Mesodermal cell (in vitro differentiated cells): Measurements from ENCODE around the gene NRDC.
"Not testable (repeated sequence)": the region's sequence is repeated elsewhere in the genome, so short reads cannot be mapped to it uniquely, and the experiment has no call there.

Experiments used
- H3K27ac ChIP-seq: 2 replicates; pipeline ENCODE4 v1.7.0; 2013; ENCODE audit warnings: mild to moderate bottlenecking, low read depth, low read length, moderate library complexity; ENCODE audit not compliant: severe bottlenecking
- H3K36me3 ChIP-seq: 2 replicates; pipeline ENCODE4 v1.7.1; 2013; ENCODE audit warnings: mild to moderate bottlenecking, low read length, moderate library complexity; ENCODE audit not compliant: control insufficient read depth, insufficient read depth
- H3K4me1 ChIP-seq: one replicate; pipeline ENCODE4 v1.7.1; 2013; ENCODE audit warnings: mild to moderate bottlenecking, low read length; ENCODE audit not compliant: insufficient read depth, control insufficient read depth, poor library complexity, severe bottlenecking
- H3K4me3 ChIP-seq: 2 replicates; pipeline ENCODE4 v1.7.0; 2013; ENCODE audit warnings: low read length, control low read depth, mild to moderate bottlenecking; ENCODE audit not compliant: insufficient read depth, poor library complexity, severe bottlenecking; ENCODE audit errors: extremely low read depth
- H3K9me3 ChIP-seq: 2 replicates; pipeline ENCODE4 v1.7.1; 2013; ENCODE audit warnings: mild to moderate bottlenecking, low read length, moderate library complexity; ENCODE audit not compliant: control insufficient read depth
- WGBS, 2 experiments: methylation state at CpG; one replicate each; pipeline ENCODE4 v1.1.5; 2013; ENCODE audit warnings: missing lambda C conversion rate in 2 of 2; ENCODE audit not compliant: insufficient coverage in 2 of 2; 5-methylcytosine and 5-hydroxymethylcytosine counted together

The NRDC gene

DNA sequence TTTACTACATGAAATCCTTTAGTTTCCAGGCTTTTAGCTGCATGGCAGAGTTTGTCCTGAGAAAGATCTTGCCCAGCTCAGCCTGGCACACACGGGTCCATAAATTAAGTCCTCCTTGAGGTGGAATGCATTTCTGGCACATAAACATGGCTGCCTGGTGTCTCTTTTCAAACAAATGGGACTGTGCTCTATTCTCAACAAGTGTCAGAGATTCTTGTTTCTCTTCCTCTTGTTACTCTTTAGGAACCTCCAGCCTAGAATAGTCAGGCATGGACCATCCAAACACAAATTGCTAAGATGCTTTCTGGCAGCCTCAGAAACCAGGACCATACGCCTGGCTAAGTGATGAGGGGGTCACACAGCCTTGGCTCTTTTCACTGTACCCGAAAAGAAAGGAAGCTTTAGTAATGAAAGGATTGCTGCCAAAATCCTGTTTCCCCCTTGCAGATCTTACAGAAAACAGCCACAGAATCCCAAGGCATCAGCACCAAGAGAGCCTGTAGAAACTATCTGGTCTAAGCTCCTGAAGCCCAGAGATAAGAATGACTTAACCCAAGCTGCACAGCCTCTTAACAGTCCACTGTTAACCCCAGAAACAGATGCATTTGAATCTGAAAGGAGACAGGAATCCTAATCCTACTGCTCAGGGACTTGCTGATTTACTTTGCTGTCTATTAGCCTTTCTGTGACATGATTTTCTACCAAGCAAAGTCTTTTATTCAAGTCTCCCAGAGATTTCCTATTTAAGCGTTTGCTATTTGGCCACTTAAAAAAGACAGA, 31.9 kb upstream of the NRDC start:
- Histone ChIP-seq H3K27ac (no peak overlapping the region), H3K9me3 (no peaks in the 10 kb centered on the region), H3K36me3 (no peaks in the 10 kb centered on the region), H3K4me3 (no peak overlapping the region), H3K4me1 (no peaks in the 10 kb centered on the region)
- 81 to 85% methylated on average over 1 to 2 of the region's 4 CpGs for WGBS, 2 experiments

DNA sequence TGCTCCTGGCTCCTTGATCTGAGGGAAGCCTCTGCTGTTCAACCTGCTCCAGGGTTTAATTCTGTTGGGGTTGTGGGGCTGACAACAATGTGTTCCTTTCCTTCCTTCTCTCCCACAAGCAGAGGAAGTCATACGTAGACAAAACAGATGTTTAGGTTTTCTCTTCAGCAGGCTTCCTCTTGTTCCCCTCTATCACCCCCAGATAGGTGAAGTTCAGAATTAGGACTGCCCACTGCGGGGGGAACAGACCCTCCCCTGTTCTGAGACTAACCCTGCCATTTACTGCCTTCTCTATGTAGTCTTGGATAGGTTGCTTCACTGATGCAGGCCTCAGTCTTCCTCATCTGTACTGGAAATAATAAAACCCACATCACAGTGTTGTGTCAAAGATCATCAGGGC, 30.0 kb upstream of the NRDC start:
- H3K4me3 ChIP-seq, result no peak overlapping the region
- H3K4me1 ChIP-seq, result no peaks in the 10 kb centered on the region
- H3K27ac ChIP-seq, result no peak overlapping the region
- WGBS, 2 experiments, result 83 to 86% methylated on average over 1 of the region's 2 CpGs
- no peaks in the 10 kb centered on the region for H3K36me3 ChIP-seq
- H3K9me3 ChIP-seq, result no peaks in the 10 kb centered on the region

DNA sequence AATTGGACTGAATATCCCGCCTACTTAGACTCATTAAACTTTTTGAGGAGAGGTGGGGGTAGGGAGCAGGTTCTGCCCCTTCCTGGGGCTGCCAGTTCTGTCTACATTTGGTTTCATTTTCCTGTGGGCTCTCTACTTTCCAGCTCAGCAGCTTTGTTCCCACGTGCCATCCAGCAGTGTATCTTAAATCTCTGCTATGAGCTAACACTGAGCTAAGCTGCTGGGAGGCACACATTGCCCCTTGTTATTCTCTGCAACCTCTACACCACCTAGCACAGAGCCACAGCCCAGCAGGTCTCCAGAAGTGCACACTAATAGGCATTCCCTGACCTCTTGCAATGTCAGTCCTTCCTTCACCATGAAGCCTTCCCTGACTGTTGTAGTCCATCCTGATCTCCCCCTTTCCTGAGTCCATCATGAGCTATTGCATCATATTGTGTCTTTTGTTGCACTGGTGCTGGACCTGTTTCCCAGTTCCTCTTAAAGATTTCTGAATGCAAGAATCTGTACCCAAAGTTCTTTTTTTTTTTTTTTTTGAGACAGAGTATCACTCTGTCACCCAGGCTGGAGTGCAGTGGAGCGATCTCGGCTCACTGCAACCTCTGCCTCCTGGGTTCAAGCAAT, 28.7 kb upstream of the NRDC start:
- Histone ChIP-seq H3K4me3 (no peak overlapping the region), H3K9me3 (no peaks in the 10 kb centered on the region), H3K27ac (no peak overlapping the region), H3K4me1 (no peaks in the 10 kb centered on the region), H3K36me3 (no peaks in the 10 kb centered on the region)
- WGBS, 2 experiments, result 82 to 93% methylated on average over 1 to 2 of the region's 4 CpGs

GRCh38 chr1:51906306-51907078, 28.0 kb upstream of the NRDC start:
- no CpG with 5 or more reads among the region's 4 CpGs for WGBS, 2 experiments
- H3K4me3 ChIP-seq, result no peak overlapping the region
- no peaks in the 10 kb centered on the region for H3K4me1 ChIP-seq
- no peaks in the 10 kb centered on the region for H3K36me3 ChIP-seq
- H3K9me3 ChIP-seq, result no peaks in the 10 kb centered on the region
- no peak overlapping the region for H3K27ac ChIP-seq

- WGBS, 2 experiments, result 75 to 89% methylated on average over 4 of the region's 5 CpGs
- Histone ChIP-seq H3K27ac (no peak overlapping the region), H3K9me3 (no peaks in the 10 kb centered on the region), H3K36me3 (no peaks in the 10 kb centered on the region), H3K4me3 (no peak overlapping the region), H3K4me1 (peaks cover 11% of the 10 kb centered on the region)
These were observed 23.9 kb upstream of the NRDC start for GRCh38 chr1:51902456-51902855.

- H3K4me1 ChIP-seq, result peaks cover 15% of the 10 kb centered on the region
- 100% methylated on average over 1 of the region's 4 CpGs; no CpG with 5 or more reads in 1 of the 2 experiments for WGBS, 2 experiments
These were observed 22.6 kb upstream of the NRDC start for GRCh38 chr1:51901151-51901550.

GRCh38 chr1:51899022-51899421, 20.5 kb upstream of the NRDC start:
- no peaks in the 10 kb centered on the region for H3K9me3 ChIP-seq
- 94 to 95% methylated on average over 6 of the region's 10 CpGs for WGBS, 2 experiments
- H3K36me3 ChIP-seq, result no peaks in the 10 kb centered on the region

More at GRCh38 chr1:51901151-51901550, 22.6 kb upstream of the NRDC start:
- no peaks in the 10 kb centered on the region for H3K9me3 ChIP-seq
- no peak overlapping the region for H3K27ac ChIP-seq
- no peak overlapping the region for H3K4me3 ChIP-seq
- no peaks in the 10 kb centered on the region for H3K36me3 ChIP-seq

DNA sequence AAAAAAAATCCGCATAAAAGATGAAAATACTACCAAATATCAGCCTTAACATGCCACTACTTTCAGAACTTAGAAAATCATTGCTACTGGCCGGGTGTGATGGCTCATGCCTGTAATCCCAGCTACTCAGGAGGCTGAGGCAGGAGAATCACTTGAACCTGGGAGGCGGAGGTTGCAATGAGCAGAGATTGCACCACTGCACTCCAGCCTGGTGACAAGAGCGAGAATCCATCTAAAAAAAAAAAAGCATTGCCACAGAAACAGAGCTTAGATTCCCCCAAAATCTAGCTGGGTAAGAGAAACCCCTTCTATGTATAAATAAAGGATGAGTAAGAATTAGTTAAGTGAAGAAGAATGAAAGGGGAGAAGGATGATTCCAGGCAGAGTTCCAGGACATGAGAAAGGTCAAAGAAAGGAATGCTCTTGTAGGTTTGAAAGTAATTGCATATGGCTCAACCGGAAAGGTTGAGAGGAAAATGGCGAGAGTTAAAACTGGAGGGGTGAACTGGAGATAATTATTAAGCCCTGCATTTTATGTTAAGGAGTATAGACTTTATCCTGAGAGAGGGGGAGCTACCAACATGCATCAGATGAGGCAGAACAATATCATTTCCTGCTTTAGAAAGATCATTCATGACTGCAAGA, 19.7 kb upstream of the NRDC start:
- H3K4me1 ChIP-seq, result peaks cover 15% of the 10 kb centered on the region
- peak overlapping the region; percentile 57 for H3K27ac ChIP-seq
- 82 to 88% methylated on average over 4 to 5 of the region's 6 CpGs for WGBS, 2 experiments
- H3K9me3 ChIP-seq, result no peaks in the 10 kb centered on the region
- H3K36me3 ChIP-seq, result no peaks in the 10 kb centered on the region
- no peak overlapping the region for H3K4me3 ChIP-seq

More at GRCh38 chr1:51899022-51899421, 20.5 kb upstream of the NRDC start:
- no peak overlapping the region for H3K27ac ChIP-seq
- no peak overlapping the region for H3K4me3 ChIP-seq
- H3K4me1 ChIP-seq, result peaks cover 15% of the 10 kb centered on the region

DNA sequence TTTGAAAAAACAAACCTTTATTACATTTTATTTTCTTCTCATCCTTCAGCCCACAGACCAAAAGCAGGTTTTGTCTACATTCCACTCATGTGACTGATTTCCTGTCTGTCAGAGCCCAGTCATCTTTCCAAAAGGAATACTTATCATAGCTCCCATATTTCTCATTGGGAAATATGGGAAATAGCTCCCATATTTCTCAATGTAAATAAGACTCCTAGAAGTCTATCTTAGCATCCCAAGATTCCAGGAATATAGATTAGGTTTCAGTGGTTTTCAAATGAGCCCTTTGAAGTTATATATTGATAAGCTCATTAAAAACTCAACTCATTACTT, 19.1 kb upstream of the NRDC start:
- no peak overlapping the region for H3K4me3 ChIP-seq
- peak overlapping the region; percentile 57 for H3K27ac ChIP-seq
- no peaks in the 10 kb centered on the region for H3K9me3 ChIP-seq
- no peaks in the 10 kb centered on the region for H3K36me3 ChIP-seq
- peaks cover 15% of the 10 kb centered on the region for H3K4me1 ChIP-seq

DNA sequence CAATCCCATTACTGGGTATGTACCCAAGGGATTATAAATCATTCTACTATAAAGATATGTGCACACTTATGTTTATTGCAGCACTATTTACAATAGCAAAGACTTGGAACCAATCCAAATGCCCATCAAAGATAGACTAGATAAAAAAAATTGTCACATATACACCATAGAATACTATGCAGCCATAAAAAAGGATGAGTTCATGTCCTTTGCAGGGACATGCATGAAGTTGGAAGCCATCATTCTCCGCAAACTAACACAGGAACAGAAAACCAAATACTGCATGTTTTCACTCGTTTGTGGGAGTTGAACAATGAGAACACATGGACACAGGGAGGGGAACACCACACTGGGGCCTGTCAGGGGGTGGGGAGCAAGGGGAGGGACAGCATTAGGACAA, 16.2 kb upstream of the NRDC start:
- not testable (repeated sequence) for H3K9me3 ChIP-seq, H3K4me3 ChIP-seq, H3K36me3 ChIP-seq, H3K27ac ChIP-seq
- peaks cover 15% of the 10 kb centered on the region for H3K4me1 ChIP-seq
- 50 to 100% methylated on average over 1 of the region's 2 CpGs for WGBS, 2 experiments
